Measurements from ENCODE around the gene GRK1. TPM values are rescaled to one million over a fixed set of nuclear protein-coding genes. Genes with fewer than 3 reads are reported as not detected.

Gene GRK1
- total RNA-seq, 1 experiment from 2014 or later: not detected

DNA sequence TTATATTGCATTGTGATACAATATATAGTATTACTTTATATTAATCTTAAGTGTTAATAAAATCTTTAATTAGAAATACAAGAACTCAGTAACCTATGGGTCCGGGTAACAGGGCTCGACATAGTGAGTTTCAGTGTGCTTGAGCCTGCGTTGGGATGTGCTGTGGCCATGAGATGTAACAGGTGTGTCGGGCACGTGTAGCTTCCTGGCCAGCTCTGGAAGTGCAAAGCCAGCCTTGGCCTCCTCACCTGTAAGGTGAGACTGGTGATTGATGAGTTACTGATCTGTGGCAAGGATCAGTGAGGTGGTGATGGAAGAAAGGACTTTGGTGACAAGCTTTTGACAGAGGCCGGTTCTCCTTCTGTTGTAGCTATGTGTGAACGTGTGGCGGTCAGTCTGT lies 28.2 kb upstream of the GRK1 start:
- DNase-seq: no peak
- Histone ChIP-seq H3K9me3 (replicated peaks) (no peaks in the 10 kb centered on the region; the same call in 1 of the 2 replicates), H3K27ac (no peak overlapping the region), H3K4me1 (no peaks in the 10 kb centered on the region), H3K4me3 (no peak overlapping the region), H3K27me3 (no peaks in the 10 kb centered on the region), H3K36me3 (peaks cover 72% of the 10 kb centered on the region)

DNA sequence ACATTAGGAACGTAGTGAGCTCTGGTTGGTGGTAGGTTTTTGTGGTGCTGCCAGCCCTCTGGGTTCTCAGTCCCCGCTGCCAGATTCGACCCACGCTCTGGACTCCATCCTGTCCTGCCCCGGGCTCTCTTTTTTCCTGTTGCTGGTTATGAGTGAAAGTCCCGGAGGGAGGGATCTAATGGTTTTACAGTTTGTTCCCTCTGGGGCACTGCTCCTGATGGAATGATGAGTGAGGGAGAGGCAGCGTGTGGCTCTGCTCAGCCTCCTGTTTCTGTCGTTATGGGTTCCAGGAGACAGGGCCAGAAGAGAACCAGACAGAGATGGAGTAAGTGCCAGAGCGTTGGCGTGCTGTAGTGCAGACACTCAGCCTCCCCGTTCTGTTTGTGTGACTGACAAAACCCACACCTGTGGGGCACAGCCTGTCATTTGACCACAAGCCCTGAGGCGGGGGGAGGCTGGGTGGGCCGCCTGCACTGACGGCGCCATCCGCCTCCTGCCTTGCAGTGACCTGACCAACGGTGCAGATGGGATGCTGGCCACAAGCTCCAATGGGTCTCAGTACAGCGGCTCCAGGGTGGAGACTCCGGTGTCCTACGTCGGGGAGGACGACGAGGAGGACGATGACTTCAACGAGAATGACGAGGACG lies 27.3 kb upstream of the GRK1 start:
- H3K4me1 ChIP-seq: no peaks in the 10 kb centered on the region
- H3K27me3 ChIP-seq: no peaks in the 10 kb centered on the region
- H3K27ac ChIP-seq: no peak overlapping the region
- no peak overlapping the region for H3K4me3 ChIP-seq
- DNase-seq: peak in 1 of 2 experiments; percentile 0
- H3K9me3 ChIP-seq (replicated peaks): no peaks in the 10 kb centered on the region; the same call in 1 of the 2 replicates
- peaks cover 62% of the 10 kb centered on the region for H3K36me3 ChIP-seq

DNA sequence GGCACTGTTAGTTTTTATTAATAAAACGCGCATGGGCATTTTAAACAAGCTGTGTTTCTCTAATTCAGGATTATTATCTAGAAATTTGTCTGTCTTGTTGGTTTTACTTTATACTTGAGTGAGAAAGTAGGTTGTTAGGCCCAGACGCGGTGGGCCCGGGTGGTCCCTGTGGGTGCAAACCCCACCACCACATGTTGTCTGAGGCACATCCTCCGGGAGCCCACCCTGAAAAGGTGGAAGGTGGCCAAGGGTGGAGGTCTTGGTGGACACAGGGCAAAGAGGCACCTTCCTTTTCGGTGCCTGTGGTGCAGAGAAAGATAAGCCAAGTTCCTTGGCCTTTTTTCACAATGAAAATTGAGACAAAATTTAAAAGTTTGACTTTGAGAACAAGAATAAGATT lies 25.6 kb upstream of the GRK1 start:
- no peak overlapping the region for H3K4me3 ChIP-seq
- H3K36me3 ChIP-seq: peaks cover 53% of the 10 kb centered on the region
- H3K27ac ChIP-seq: no peak overlapping the region
- no peaks in the 10 kb centered on the region for H3K4me1 ChIP-seq
- no peaks in the 10 kb centered on the region; the same call in 1 of the 2 replicates for H3K9me3 ChIP-seq (replicated peaks)
- no peaks in the 10 kb centered on the region for H3K27me3 ChIP-seq
- peak in 1 of 2 experiments; percentile 0 for DNase-seq

DNA sequence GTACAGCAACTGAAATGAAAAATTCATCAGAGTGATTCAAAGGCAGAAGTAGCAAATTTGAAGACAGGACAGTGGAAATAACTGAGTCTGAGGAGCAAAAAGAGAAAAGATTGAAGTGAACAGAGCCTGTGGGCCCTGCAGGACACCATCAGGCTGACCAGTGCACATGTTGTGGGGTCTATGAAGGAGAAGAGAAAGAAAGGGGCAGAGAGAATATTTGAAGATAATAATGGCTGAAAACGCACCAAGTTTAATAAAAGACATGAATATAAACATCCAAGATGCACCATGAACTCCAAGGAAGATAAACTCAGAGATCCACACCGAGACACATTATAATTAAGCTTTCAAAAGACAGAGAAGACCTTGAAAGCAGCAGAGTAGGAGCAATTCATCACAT lies 24.5 kb upstream of the GRK1 start:
- no peak overlapping the region for H3K27ac ChIP-seq
- no peak overlapping the region for H3K4me3 ChIP-seq
- no peaks in the 10 kb centered on the region for H3K27me3 ChIP-seq
- DNase-seq: no peak
- H3K9me3 ChIP-seq (replicated peaks): no peaks in the 10 kb centered on the region; the same call in 1 of the 2 replicates
- no peaks in the 10 kb centered on the region for H3K4me1 ChIP-seq
- H3K36me3 ChIP-seq: peaks cover 44% of the 10 kb centered on the region

DNA sequence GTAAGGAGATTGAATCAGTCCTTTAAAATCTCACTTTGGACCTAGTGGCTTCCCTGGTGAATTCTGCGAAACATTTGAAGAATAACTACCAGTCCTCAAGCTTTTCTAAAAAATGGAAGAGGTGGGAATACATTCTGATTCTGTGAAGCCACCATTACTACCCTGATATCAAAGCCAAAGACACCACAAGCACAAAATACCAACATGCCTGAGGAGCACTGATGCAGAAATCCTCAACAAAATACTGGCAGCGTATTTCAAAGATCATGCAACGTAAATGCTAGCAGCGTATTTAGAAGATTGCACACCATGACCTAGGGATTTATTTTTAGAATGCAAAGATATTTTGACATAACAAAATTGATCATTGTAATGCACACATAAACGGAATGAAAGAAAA lies 23.4 kb upstream of the GRK1 start:
- H3K27me3 ChIP-seq: no peaks in the 10 kb centered on the region
- no peaks in the 10 kb centered on the region for H3K4me1 ChIP-seq
- H3K27ac ChIP-seq: no peak overlapping the region
- H3K9me3 ChIP-seq (replicated peaks): no peaks in the 10 kb centered on the region; the same call in 1 of the 2 replicates
- DNase-seq: no peak
- peaks cover 36% of the 10 kb centered on the region for H3K36me3 ChIP-seq
- no peak overlapping the region for H3K4me3 ChIP-seq

DNA sequence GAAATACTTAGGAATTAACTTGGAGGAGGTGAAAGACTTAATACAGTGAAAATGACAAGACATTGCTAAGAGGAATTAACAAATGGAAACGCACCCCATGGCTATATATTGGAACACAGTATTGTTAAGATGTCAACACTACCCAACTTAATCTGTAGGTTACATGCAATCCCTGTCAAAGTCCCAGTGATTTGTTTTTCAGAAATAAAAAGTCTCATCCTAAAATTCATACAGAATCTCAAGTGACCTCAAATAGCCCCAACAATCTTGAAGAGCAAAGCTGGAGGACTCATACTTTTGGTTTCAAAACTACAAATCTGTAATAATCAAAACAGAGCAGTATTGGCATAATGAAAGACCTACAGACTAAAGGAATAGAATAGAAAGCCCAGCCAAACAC lies 22.2 kb upstream of the GRK1 start:
- Histone ChIP-seq H3K4me1 (no peaks in the 10 kb centered on the region), H3K27ac (no peak overlapping the region)

DNA sequence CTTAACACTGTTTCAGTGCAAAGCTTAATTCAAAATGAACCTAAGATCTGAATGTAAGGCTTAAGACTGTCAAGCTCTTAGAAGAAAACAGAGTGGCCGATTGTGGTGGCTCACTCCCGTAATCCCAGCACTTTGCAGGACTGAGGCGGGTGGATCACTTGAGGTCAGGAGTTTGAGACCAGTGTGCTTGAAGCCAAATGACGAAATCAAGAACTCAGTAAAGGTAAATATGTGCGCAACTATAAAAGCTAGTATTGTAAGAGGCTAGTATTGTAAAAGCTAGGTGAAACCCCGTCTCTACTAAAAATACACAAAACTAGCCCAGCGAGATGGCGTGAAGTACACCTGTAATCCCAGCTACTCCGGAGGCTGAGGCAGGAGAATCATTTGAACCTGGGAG lies 21.7 kb upstream of the GRK1 start:
- no peak overlapping the region for H3K27ac ChIP-seq
- H3K4me1 ChIP-seq: no peaks in the 10 kb centered on the region
- no peaks in the 10 kb centered on the region for H3K27me3 ChIP-seq
- peaks cover 22% of the 10 kb centered on the region for H3K36me3 ChIP-seq
- no peak overlapping the region for H3K4me3 ChIP-seq
- H3K9me3 ChIP-seq (replicated peaks): no peaks in the 10 kb centered on the region; the same call in 1 of the 2 replicates
- no peak for DNase-seq

More for the DNA sequence above, 22.2 kb upstream of the GRK1 start:
- Histone ChIP-seq H3K4me3 (no peak overlapping the region), H3K9me3 (replicated peaks) (no peaks in the 10 kb centered on the region; the same call in 1 of the 2 replicates), H3K27me3 (no peaks in the 10 kb centered on the region), H3K36me3 (peaks cover 25% of the 10 kb centered on the region)
- no peak for DNase-seq

DNA sequence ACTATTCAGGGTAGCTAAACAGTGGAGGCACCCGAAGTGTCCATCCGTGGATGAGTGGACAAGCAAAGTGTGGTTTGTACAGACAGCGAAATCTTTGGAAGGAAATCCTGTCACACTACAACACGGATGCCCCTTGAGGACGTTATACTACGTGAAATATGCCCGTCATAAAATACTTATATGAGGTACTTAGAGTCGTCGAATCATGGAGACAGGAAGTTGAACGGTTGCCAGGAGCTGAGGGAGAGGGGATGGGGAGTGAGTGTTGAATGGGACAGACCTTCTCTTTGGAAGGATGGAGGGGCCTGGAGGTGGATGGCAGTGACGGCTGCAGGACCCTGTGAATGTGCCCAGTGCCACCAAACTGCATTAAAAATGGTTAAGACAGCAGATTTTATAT lies 20.6 kb upstream of the GRK1 start:
- H3K36me3 ChIP-seq: peaks cover 16% of the 10 kb centered on the region
- no peaks in the 10 kb centered on the region for H3K27me3 ChIP-seq
- no peaks in the 10 kb centered on the region for H3K4me1 ChIP-seq
- H3K4me3 ChIP-seq: no peak overlapping the region
- no peak overlapping the region for H3K27ac ChIP-seq
- DNase-seq: no peak
- no peaks in the 10 kb centered on the region; the same call in 1 of the 2 replicates for H3K9me3 ChIP-seq (replicated peaks)

DNA sequence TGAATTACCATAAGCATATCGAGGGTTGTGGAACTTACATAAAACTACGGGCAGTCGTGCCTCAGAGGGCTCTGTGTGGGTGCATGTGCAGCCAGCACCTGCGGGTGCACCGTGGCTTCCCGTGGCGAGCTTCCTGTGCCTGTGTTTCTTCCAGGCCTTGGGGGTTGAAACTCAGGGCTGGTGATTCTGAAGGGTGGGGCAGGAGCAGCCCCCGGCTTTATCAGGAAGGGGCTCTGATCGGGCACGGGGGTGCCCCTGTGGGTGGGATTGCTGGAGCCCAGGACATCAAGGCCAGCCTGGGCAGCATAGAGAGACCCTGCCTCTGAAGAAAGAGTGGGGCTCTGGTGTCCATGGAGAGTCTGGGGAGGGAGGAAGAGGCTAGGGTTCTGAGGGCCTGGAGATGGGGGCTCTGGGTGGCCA lies 20.1 kb upstream of the GRK1 start:
- H3K9me3 ChIP-seq (replicated peaks): no peaks in the 10 kb centered on the region; the same call in 1 of the 2 replicates
- peaks cover 10% of the 10 kb centered on the region for H3K36me3 ChIP-seq
- H3K4me1 ChIP-seq: no peaks in the 10 kb centered on the region
- no peak overlapping the region for H3K27ac ChIP-seq
- H3K27me3 ChIP-seq: no peaks in the 10 kb centered on the region
- no peak for DNase-seq
- H3K4me3 ChIP-seq: no peak overlapping the region

DNA sequence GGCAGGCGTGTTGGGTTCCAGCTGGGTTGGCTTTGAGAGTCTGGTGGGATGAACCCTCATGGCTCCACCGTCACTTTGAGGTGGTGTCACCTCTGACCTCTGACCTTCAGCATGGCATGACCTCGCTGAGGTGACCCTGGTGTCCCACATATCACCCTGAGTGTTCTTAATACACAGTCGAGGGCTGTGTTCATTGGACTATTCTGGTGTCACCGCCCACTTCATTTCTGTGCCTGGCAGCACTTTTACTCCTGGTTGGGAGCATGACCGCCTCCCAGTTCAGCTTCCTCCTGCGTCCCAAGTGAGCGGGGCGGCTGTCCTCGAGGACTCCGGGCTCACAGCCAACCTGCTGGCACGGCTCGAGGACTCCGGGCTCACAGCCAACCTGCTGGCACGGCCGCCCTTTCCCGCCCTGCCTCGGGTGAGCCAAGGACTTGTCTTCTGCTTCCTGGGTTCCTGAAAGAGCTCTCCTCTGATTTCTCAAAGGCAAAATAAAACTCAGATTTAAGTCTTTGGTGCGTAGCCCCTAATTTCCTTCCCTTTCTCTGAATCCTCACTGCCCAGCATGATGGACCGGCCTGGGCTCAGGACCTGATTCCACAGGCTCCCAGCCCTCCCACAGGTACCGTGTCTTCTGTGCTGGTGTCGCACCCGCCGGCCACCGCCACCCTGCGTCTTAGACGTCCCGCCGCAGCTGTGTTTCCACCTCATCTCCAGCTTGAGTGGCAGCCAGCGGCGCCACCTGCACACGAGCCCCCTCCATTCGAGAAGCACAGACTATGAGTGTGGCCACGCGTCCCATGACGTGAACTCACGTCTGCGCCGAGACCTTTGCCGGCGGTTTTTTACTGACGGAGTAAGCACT lies 19.4 kb upstream of the GRK1 start:
- no peak overlapping the region for H3K4me3 ChIP-seq
- H3K36me3 ChIP-seq: peaks cover 5% of the 10 kb centered on the region; the same call in 1 of the 2 replicates
- no peaks in the 10 kb centered on the region for H3K27me3 ChIP-seq
- peak in 1 of 2 experiments; percentile 1 for DNase-seq
- H3K27ac ChIP-seq: no peak overlapping the region
- H3K4me1 ChIP-seq: no peaks in the 10 kb centered on the region
- no peaks in the 10 kb centered on the region; the same call in 1 of the 2 replicates for H3K9me3 ChIP-seq (replicated peaks)

DNA sequence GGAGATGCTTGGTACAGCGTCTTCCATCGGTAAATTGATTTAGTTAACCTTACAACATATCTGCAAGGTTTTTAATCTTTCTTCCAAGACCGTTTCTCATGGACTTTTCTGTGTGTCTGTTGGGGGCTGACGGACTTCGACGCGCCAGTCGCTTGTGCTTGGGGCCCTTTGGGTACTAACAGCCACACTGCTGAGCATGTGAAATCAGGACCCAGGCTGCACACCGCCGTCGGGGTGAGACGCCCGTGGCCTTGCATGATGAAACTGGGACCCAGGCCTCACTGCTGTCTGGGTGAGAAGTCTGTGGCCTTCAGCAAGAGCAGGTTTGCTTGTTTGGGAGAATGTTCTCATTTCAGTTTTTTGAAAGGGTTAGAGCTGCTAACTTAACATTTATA lies 18.8 kb upstream of the GRK1 start:
- Histone ChIP-seq H3K27me3 (no peaks in the 10 kb centered on the region), H3K4me1 (no peaks in the 10 kb centered on the region), H3K27ac (no peak overlapping the region), H3K9me3 (replicated peaks) (no peaks in the 10 kb centered on the region; the same call in 1 of the 2 replicates), H3K36me3 (no peaks in the 10 kb centered on the region), H3K4me3 (no peak overlapping the region)
- peak in 1 of 2 experiments; percentile 0 for DNase-seq

DNA sequence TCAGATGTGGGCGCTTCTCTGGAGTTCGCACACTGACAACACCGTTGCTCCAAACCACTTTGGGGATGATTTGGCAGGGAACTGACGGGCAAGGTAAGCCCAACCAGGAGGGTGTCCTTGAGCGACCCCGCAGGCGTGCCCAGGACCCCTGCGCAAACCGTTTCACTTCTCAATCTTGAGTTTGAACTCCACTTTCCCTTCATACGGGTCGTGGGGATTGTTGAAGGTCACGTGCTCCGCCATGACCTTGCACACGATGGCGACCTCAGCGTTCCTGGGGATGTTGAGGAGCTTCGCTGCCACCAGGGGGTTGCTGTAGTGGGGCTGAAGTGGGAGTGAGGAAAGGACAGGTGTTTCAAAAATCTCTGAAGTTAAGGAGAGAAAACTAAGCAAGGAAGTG lies 17.8 kb upstream of the GRK1 start:
- DNase-seq: peak in 1 of 2 experiments; percentile 0
- Histone ChIP-seq H3K4me1 (no peaks in the 10 kb centered on the region), H3K27ac (no peak overlapping the region), H3K27me3 (no peaks in the 10 kb centered on the region), H3K4me3 (no peak overlapping the region), H3K9me3 (replicated peaks) (no peaks in the 10 kb centered on the region), H3K36me3 (no peaks in the 10 kb centered on the region)

DNA sequence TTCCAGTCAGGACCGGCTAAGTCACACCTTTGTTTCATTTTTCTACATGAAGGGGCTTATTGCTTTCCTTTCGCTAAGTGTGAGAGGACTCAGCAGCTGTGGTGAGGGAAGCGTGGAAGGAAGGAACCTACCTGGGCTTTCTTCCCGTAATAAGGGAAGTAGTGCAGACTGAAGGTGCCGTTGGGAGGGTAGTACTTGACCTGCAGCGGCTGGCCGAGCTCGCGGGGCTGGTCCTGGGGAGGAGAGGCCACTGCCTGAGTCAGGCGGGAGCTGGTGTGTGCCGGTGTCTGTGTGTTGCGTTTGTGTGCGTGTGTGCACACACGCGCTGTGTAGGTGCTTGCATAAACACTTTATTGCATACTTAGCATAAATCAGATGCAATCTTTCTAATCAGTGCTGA lies 16.7 kb upstream of the GRK1 start:
- Histone ChIP-seq H3K27me3 (no peaks in the 10 kb centered on the region), H3K36me3 (no peaks in the 10 kb centered on the region), H3K9me3 (replicated peaks) (no peaks in the 10 kb centered on the region), H3K4me3 (no peak overlapping the region), H3K27ac (no peak overlapping the region), H3K4me1 (no peaks in the 10 kb centered on the region)
- DNase-seq: peak in 1 of 2 experiments; percentile 1

DNA sequence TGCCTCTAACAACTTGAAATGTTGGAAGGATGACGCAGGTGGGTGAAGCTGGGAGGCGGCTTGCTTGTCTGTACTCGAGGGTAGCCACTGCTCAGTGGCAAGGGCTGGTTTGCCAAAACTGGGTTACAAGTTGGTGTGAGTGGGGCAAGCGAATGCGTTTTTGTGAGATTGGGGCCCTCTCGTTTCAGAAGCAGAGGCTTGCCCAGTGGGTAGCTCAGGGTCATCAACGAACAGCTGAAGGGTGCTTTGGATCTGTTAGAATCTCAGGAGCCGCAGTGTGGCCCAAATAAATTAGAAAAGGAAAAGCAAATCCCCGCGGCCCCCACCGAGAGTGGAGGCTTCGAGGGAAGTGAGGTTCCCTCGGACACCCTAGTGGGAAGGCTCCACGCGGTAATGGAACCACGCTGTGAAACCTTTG lies 16.3 kb upstream of the GRK1 start:
- no peaks in the 10 kb centered on the region for H3K27me3 ChIP-seq
- H3K4me3 ChIP-seq: no peak overlapping the region
- peak in 1 of 2 experiments; percentile 0 for DNase-seq
- no peaks in the 10 kb centered on the region for H3K4me1 ChIP-seq
- no peaks in the 10 kb centered on the region for H3K36me3 ChIP-seq
- H3K27ac ChIP-seq: no peak overlapping the region
- H3K9me3 ChIP-seq (replicated peaks): no peaks in the 10 kb centered on the region
